H9 (cell line): ENCODE results near the gene SCIN. TPM values are rescaled to one million over a fixed set of nuclear protein-coding genes. Genes with fewer than 3 reads are reported as not detected.

Source experiments
- DNase-seq: peaks from one replicate; pipeline ENCODE4 v3.0.0-alpha.2; 2017
- H2AFZ ChIP-seq: one replicate; pipeline ENCODE4 v1.6.1; 2013; ENCODE audit warnings: mild to moderate bottlenecking, low read length, control low read depth, moderate library complexity
- H2AK5ac ChIP-seq: 2 replicates; pipeline ENCODE4 v1.6.1; 2013; ENCODE audit warnings: low read length, control low read depth, mixed read lengths; ENCODE audit not compliant: insufficient read length
- H2BK120ac ChIP-seq: one replicate; pipeline ENCODE4 v1.6.1; 2013; ENCODE audit warnings: low read depth, mild to moderate bottlenecking, low read length, control low read depth, inconsistent platforms; ENCODE audit not compliant: poor library complexity, severe bottlenecking
- H2BK12ac ChIP-seq: 2 replicates; pipeline ENCODE4 v1.6.1; 2013; ENCODE audit warnings: low read length, control low read depth, mixed read lengths, low read depth; ENCODE audit not compliant: insufficient read length
- H2BK15ac ChIP-seq: 2 replicates; pipeline ENCODE4 v1.6.1; 2013; ENCODE audit warnings: low read depth, low read length, control low read depth
- H2BK20ac ChIP-seq: one replicate; pipeline ENCODE4 v1.6.1; 2013; ENCODE audit warnings: low read depth, mild to moderate bottlenecking, low read length, control low read depth, inconsistent platforms; ENCODE audit not compliant: poor library complexity, severe bottlenecking
- H2BK5ac ChIP-seq: 2 replicates; pipeline ENCODE4 v1.6.1; 2013; ENCODE audit warnings: low read length, control low read depth, mixed read lengths; ENCODE audit not compliant: insufficient read length
- H3K14ac ChIP-seq: 2 replicates; pipeline ENCODE4 v1.6.1; 2013; ENCODE audit warnings: low read length, control low read depth; ENCODE audit not compliant: insufficient read depth
- H3K18ac ChIP-seq: 2 replicates; pipeline ENCODE4 v1.6.1; 2013; ENCODE audit warnings: low read depth, mild to moderate bottlenecking, mixed read lengths, low read length, control low read depth; ENCODE audit not compliant: insufficient read length
- H3K23ac ChIP-seq: 2 replicates; pipeline ENCODE4 v1.6.1; 2013; ENCODE audit warnings: low read length, control low read depth, mixed read lengths, low read depth; ENCODE audit not compliant: insufficient read length
- H3K23me2 ChIP-seq: 2 replicates; pipeline ENCODE4 v1.6.1; 2013; ENCODE audit warnings: low read depth, mild to moderate bottlenecking, mixed read lengths, low read length, control low read depth; ENCODE audit not compliant: insufficient read length, poor library complexity, severe bottlenecking
- H3K27ac ChIP-seq: 2 replicates; pipeline ENCODE4 v1.5.1; 2013; ENCODE audit warnings: low read length, control low read depth, mixed read lengths, low read depth; ENCODE audit not compliant: insufficient read length
- H3K27me3 ChIP-seq: 2 replicates; pipeline ENCODE4 v1.6.1; 2013; ENCODE audit warnings: low read length, control low read depth, inconsistent platforms; ENCODE audit not compliant: insufficient read depth
- H3K4ac ChIP-seq: 2 replicates; pipeline ENCODE4 v1.6.1; 2013; ENCODE audit warnings: low read depth, mild to moderate bottlenecking, control low read depth, inconsistent platforms, low read length, moderate library complexity
- H3K4me1 ChIP-seq: 2 replicates; pipeline ENCODE4 v1.6.1; 2013; ENCODE audit warnings: low read length, control low read depth, inconsistent platforms; ENCODE audit not compliant: insufficient read depth
- H3K4me2 ChIP-seq: 2 replicates; pipeline ENCODE4 v1.6.1; 2013; ENCODE audit warnings: low read length, control low read depth, mixed read lengths; ENCODE audit not compliant: insufficient read length, insufficient read depth
- H3K56ac ChIP-seq: 2 replicates; pipeline ENCODE4 v1.6.1; 2013; ENCODE audit warnings: low read depth, mild to moderate bottlenecking, mixed read lengths, low read length, control low read depth; ENCODE audit not compliant: insufficient read length
- H3K79me1 ChIP-seq: 2 replicates; pipeline ENCODE4 v1.6.1; 2013; ENCODE audit warnings: low read depth, mild to moderate bottlenecking, moderate library complexity, low read length, control low read depth, inconsistent platforms; ENCODE audit not compliant: insufficient read depth, poor library complexity, severe bottlenecking
- H3K79me2 ChIP-seq: 2 replicates; pipeline ENCODE4 v1.6.1; 2013; ENCODE audit warnings: low read length, control low read depth, inconsistent platforms; ENCODE audit not compliant: insufficient read depth
- H3K9ac ChIP-seq: 2 replicates; pipeline ENCODE4 v1.6.1; 2013; ENCODE audit warnings: low read length, control low read depth, mixed read lengths; ENCODE audit not compliant: insufficient read length; ENCODE audit errors: extremely low read depth
- H3K9me3 ChIP-seq: one replicate; pipeline ENCODE4 v1.6.1; 2013; ENCODE audit warnings: low read depth, low read length, inconsistent platforms; ENCODE audit not compliant: control insufficient read depth
- H3T11ph ChIP-seq: one replicate; pipeline ENCODE4 v1.6.1; 2013; ENCODE audit warnings: mild to moderate bottlenecking, low read length, control low read depth, inconsistent platforms
- H4K20me1 ChIP-seq: one replicate; pipeline ENCODE4 v1.6.1; 2013; ENCODE audit not compliant: control insufficient read depth, insufficient read length, insufficient read depth
- H4K5ac ChIP-seq: 2 replicates; pipeline ENCODE4 v1.6.1; 2013; ENCODE audit warnings: low read depth, mild to moderate bottlenecking, mixed read lengths, low read length, control low read depth; ENCODE audit not compliant: insufficient read length
- H4K8ac ChIP-seq: replicated peaks from 2 replicates; pipeline ENCODE4 v1.6.1; 2013; ENCODE audit warnings: low read length, control low read depth, mixed read lengths, low read depth; ENCODE audit not compliant: insufficient read length
- H4K91ac ChIP-seq: 2 replicates; pipeline ENCODE4 v1.6.1; 2013; ENCODE audit warnings: low read depth, mild to moderate bottlenecking, moderate library complexity, mixed read lengths, low read length, control low read depth; ENCODE audit not compliant: insufficient read length
- H3K27ac Mint-ChIP-seq, 3 experiments: 2 replicates in 2 of 3; 3 replicates in 1 of 3; pipeline ENCODE4 v1.8.0; 2020 to 2021; ENCODE audit warnings: mixed read lengths in 3 of 3, mild to moderate bottlenecking in 1 of 3, moderate library complexity in 1 of 3
- H3K27me3 Mint-ChIP-seq: 2 replicates; pipeline ENCODE4 v1.8.0; 2021; ENCODE audit warnings: low read depth, mild to moderate bottlenecking, moderate library complexity, mixed read lengths
- H3K36me3 Mint-ChIP-seq, 3 experiments: 2 replicates in 2 of 3; 3 replicates in 1 of 3; pipeline ENCODE4 v1.8.0; 2020 to 2021; ENCODE audit warnings: low read depth in 3 of 3, mixed read lengths in 3 of 3; ENCODE audit not compliant: insufficient read depth in 1 of 3
- H3K4me1 Mint-ChIP-seq, 2 experiments: 2 replicates each; pipeline ENCODE4 v1.8.0; 2020; ENCODE audit warnings: mixed read lengths in 2 of 2
- H3K4me3 Mint-ChIP-seq, 2 experiments: 2 replicates in 1 of 2; 3 replicates in 1 of 2; pipeline ENCODE4 v1.8.0; 2020 to 2021; ENCODE audit warnings: mild to moderate bottlenecking in 2 of 2, mixed read lengths in 2 of 2, moderate library complexity in 1 of 2
- H3K9me3 Mint-ChIP-seq, 2 experiments: 2 replicates in 1 of 2; 3 replicates in 1 of 2; pipeline ENCODE4 v1.8.0; 2020; ENCODE audit warnings: mild to moderate bottlenecking in 2 of 2, mixed read lengths in 2 of 2, moderate library complexity in 1 of 2
- WGBS: extraction: QIAGEN DNeasy Blood & Tissue Kit; methylation state at CpG from one replicate; pipeline ENCODE4 v1.1.7; 2013; ENCODE audit warnings: missing lambda C conversion rate, low lambda C conversion rate, mixed read lengths; ENCODE audit not compliant: insufficient read length; ENCODE audit errors: extremely low coverage; 5-methylcytosine and 5-hydroxymethylcytosine counted together
- total RNA-seq: library from RNA; stranded (reverse); gene quantifications from 2 replicates; pipeline ENCODE4 v1.2.1, GENCODE V29; 2021
- TF ChIP-seq, protein P1 (sequence below): fragments of 200-600 bp; sonication (generic); conservative IDR thresholded peaks from 3 replicates; pipeline ENCODE4 v1.8.0; 2021; ENCODE audit warnings: antibody characterized with exemption, mild to moderate bottlenecking

The SCIN gene
- total RNA-seq, 1 experiment from 2014 or later: 0.44 TPM

DNA sequence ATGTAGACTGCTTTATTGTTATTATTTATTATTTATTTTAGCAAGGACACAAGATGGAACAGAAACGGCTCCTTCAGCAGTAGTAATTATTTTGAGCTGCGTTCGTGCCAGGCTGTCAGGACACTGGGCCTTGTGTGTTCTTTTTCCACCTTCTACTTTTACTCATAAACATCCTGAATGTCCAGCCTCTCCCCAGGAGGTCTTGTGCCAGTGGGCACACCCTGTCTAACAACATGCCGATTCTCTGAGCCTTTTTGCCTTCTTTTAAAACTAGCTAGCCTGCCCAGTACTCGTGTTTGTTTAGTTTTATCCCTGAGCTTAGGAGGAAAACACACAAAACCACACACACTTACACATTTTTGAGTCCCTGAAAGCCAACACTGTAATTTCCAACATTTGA lies 1.2 kb downstream of the SCIN start:
- no peak overlapping the region for H3K27ac Mint-ChIP-seq
- Histone ChIP-seq H3T11ph (no peak overlapping the region), H3K79me2 (no peaks in the 10 kb centered on the region), H2BK5ac (no peak overlapping the region), H3K4ac (no peak overlapping the region), H4K91ac (no peak overlapping the region), H2BK15ac (no peak overlapping the region), H2AK5ac (no peak overlapping the region), H3K9ac (no peak overlapping the region), H2AFZ (no peak overlapping the region), H4K5ac (no peak overlapping the region), H3K23me2 (peaks cover 13% of the 10 kb centered on the region), H3K4me2 (no peak overlapping the region), H3K9me3 (no peaks in the 10 kb centered on the region), H3K18ac (no peak overlapping the region), H3K79me1 (no peaks in the 10 kb centered on the region), H3K4me1 (no peaks in the 10 kb centered on the region), H4K20me1 (no peaks in the 10 kb centered on the region), H2BK20ac (no peak overlapping the region), H2BK12ac (no peak overlapping the region), H4K8ac (no peak overlapping the region), H2BK120ac (no peak overlapping the region), H3K27ac (no peak overlapping the region), H3K27me3 (peaks cover 17% of the 10 kb centered on the region; the same call in 1 of the 2 replicates), H3K56ac (no peak overlapping the region), H3K23ac (no peak overlapping the region), H3K14ac (no peak overlapping the region)
- peaks cover 46% of the 10 kb centered on the region for H3K27me3 Mint-ChIP-seq
- no peaks in the 10 kb centered on the region for H3K36me3 Mint-ChIP-seq
- peaks cover 13 to 16% of the 10 kb centered on the region in 2 experiments for H3K4me1 Mint-ChIP-seq
- H3K9me3 Mint-ChIP-seq: no peaks in the 10 kb centered on the region; a peak in 1 of 5 replicates
- TF ChIP-seq, protein P1, sequence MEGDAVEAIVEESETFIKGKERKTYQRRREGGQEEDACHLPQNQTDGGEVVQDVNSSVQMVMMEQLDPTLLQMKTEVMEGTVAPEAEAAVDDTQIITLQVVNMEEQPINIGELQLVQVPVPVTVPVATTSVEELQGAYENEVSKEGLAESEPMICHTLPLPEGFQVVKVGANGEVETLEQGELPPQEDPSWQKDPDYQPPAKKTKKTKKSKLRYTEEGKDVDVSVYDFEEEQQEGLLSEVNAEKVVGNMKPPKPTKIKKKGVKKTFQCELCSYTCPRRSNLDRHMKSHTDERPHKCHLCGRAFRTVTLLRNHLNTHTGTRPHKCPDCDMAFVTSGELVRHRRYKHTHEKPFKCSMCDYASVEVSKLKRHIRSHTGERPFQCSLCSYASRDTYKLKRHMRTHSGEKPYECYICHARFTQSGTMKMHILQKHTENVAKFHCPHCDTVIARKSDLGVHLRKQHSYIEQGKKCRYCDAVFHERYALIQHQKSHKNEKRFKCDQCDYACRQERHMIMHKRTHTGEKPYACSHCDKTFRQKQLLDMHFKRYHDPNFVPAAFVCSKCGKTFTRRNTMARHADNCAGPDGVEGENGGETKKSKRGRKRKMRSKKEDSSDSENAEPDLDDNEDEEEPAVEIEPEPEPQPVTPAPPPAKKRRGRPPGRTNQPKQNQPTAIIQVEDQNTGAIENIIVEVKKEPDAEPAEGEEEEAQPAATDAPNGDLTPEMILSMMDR: no peak
- H3K4me3 Mint-ChIP-seq: no peak overlapping the region; a peak in 1 of 5 replicates
- no peak for DNase-seq
- WGBS: no CpG with 5 or more reads among the region's 5 CpGs
